Trophoblast cell (in vitro differentiated cells and primary cell): ENCODE results near the gene CCDC40.

Experiments
- DNase-seq, 2 donors: peaks; one replicate each; pipeline ENCODE4 v3.0.0-alpha.2; 2016
- H2AFZ ChIP-seq: 2 replicates; pipeline ENCODE4 v1.6.1; 2013; ENCODE audit warnings: low read length, moderate library complexity, mild to moderate bottlenecking; ENCODE audit not compliant: insufficient read depth, poor library complexity
- H2AK5ac ChIP-seq: 2 replicates; pipeline ENCODE4 v1.6.1; 2013; ENCODE audit warnings: mild to moderate bottlenecking, low read length
- H2BK120ac ChIP-seq: 2 replicates; pipeline ENCODE4 v1.6.1; 2013; ENCODE audit warnings: low read length, mild to moderate bottlenecking, moderate library complexity; ENCODE audit not compliant: insufficient read depth, poor library complexity
- H2BK12ac ChIP-seq: 2 replicates; pipeline ENCODE4 v1.6.1; 2013; ENCODE audit warnings: mild to moderate bottlenecking, low read length, moderate library complexity
- H2BK5ac ChIP-seq: 2 replicates; pipeline ENCODE4 v1.6.1; 2013; ENCODE audit warnings: low read length, low read depth, moderate library complexity, mild to moderate bottlenecking; ENCODE audit not compliant: poor library complexity
- H3K14ac ChIP-seq: 2 replicates; pipeline ENCODE4 v1.6.1; 2013; ENCODE audit warnings: mild to moderate bottlenecking, low read length
- H3K18ac ChIP-seq: 2 replicates; pipeline ENCODE4 v1.6.1; 2013; ENCODE audit warnings: mild to moderate bottlenecking, low read length
- H3K23ac ChIP-seq: 2 replicates; pipeline ENCODE4 v1.6.1; 2013; ENCODE audit warnings: low read length
- H3K27ac ChIP-seq: 2 replicates; pipeline ENCODE4 v1.5.1; 2013; ENCODE audit warnings: low read depth, mild to moderate bottlenecking, inconsistent platforms, low read length, moderate library complexity
- H3K27me3 ChIP-seq: 2 replicates; pipeline ENCODE4 v1.6.1; 2013; ENCODE audit warnings: inconsistent platforms, mild to moderate bottlenecking, low read length, moderate library complexity; ENCODE audit not compliant: insufficient read depth
- H3K36me3 ChIP-seq, 2 experiments: 1 replicate in 1 of 2; 2 replicates in 1 of 2; pipeline ENCODE4 v1.6.1; 2013; ENCODE audit warnings: low read length in 2 of 2, mild to moderate bottlenecking in 2 of 2, moderate library complexity in 1 of 2; ENCODE audit not compliant: insufficient read depth in 2 of 2, control insufficient read depth in 1 of 2
- H3K4ac ChIP-seq: 2 replicates; pipeline ENCODE4 v1.6.1; 2013; ENCODE audit warnings: low read depth, mild to moderate bottlenecking, low read length, moderate library complexity
- H3K4me1 ChIP-seq, 2 experiments: 1 replicate in 1 of 2; 2 replicates in 1 of 2; pipeline ENCODE4 v1.6.1; 2013; ENCODE audit warnings: low read length in 2 of 2, mild to moderate bottlenecking in 2 of 2, moderate library complexity in 1 of 2; ENCODE audit not compliant: insufficient read depth in 2 of 2, control insufficient read depth in 1 of 2
- H3K4me2 ChIP-seq: 2 replicates; pipeline ENCODE4 v1.6.1; 2013; ENCODE audit warnings: inconsistent platforms, mild to moderate bottlenecking, low read length, moderate library complexity
- H3K4me3 ChIP-seq: 2 replicates; pipeline ENCODE4 v1.5.1; 2013; ENCODE audit warnings: mild to moderate bottlenecking, low read depth, low read length, inconsistent platforms
- H3K79me1 ChIP-seq: one replicate; pipeline ENCODE4 v1.6.1; 2013; ENCODE audit warnings: low read length
- H3K79me2 ChIP-seq: 2 replicates; pipeline ENCODE4 v1.6.1; 2013; ENCODE audit warnings: low read length, mild to moderate bottlenecking; ENCODE audit not compliant: control insufficient read depth, insufficient read depth, poor library complexity
- H3K9ac ChIP-seq: 2 replicates; pipeline ENCODE4 v1.6.1; 2013; ENCODE audit warnings: mild to moderate bottlenecking, low read length
- H3K9me3 ChIP-seq: 2 replicates; pipeline ENCODE4 v1.6.1; 2013; ENCODE audit warnings: low read depth, mild to moderate bottlenecking, control low read depth, inconsistent platforms, low read length; ENCODE audit not compliant: insufficient read depth
- H4K12ac ChIP-seq: 2 replicates; pipeline ENCODE4 v1.6.1; 2013; ENCODE audit warnings: low read depth, mild to moderate bottlenecking, low read length, moderate library complexity
- H4K8ac ChIP-seq: 2 replicates; pipeline ENCODE4 v1.6.1; 2013; ENCODE audit warnings: low read depth, mild to moderate bottlenecking, low read length, moderate library complexity
- H4K91ac ChIP-seq: one replicate; pipeline ENCODE4 v1.6.1; 2013; ENCODE audit warnings: low read depth, mild to moderate bottlenecking, low read length, moderate library complexity
- WGBS: extraction: QIAGEN DNeasy Blood & Tissue Kit; methylation state at CpG from one replicate; pipeline ENCODE4 v1.1.7; 2013; ENCODE audit warnings: missing lambda C conversion rate; ENCODE audit not compliant: insufficient read length, insufficient coverage; ENCODE audit errors: extremely low coverage; 5-methylcytosine and 5-hydroxymethylcytosine counted together

CCDC40 gene

DNA sequence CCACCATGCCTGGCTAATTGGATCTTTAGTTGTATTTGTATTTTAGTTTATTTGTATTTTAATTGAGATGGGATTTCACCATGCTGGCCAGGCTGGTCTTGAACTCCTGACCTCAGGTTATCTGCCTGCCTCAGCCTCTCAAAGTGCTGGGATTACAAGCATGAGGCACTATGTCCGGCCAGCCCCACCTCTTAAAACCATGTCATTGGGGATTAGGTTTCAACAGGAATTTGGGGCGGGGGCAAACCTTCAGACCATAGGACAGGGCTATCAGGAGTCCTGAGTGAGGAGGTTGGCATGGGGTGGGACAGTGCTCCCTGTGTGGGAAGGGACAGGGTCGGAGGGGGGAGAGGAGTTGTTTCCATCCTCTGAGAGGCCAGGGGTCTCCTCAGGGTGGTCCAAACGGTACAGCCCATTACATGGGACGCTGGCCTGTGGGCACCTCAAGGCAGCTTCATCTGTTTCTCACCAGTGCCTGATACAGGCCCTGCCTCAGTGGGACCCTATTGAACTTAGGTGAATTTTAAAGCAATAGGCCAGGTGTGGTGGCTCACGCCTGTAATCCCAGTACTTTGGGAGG is 86.6 kb downstream of the CCDC40 start:
- Histone ChIP-seq H3K27me3 (no peaks in the 10 kb centered on the region), H3K4ac (no peak overlapping the region), H2BK5ac (no peak overlapping the region), H3K9ac (no peak overlapping the region), H2AK5ac (no peak overlapping the region), H3K4me3 (no peak overlapping the region), H3K36me3 (peaks cover 5% of the 10 kb centered on the region in 2 experiments), H4K8ac (no peak overlapping the region), H4K91ac (no peak overlapping the region), H3K9me3 (no peaks in the 10 kb centered on the region), H3K23ac (no peak overlapping the region), H2BK120ac (no peak overlapping the region), H3K4me2 (no peak overlapping the region), H4K12ac (no peak overlapping the region), H3K27ac (no peak overlapping the region), H3K18ac (no peak overlapping the region), H3K4me1 (peaks cover 6 to 14% of the 10 kb centered on the region in 2 experiments), H2BK12ac (no peak overlapping the region), H3K79me2 (no peaks in the 10 kb centered on the region), H3K79me1 (no peaks in the 10 kb centered on the region), H2AFZ (no peak overlapping the region), H3K14ac (no peak overlapping the region)
- no CpG with 5 or more reads among the region's 6 CpGs for WGBS
- no peak for DNase-seq

DNA sequence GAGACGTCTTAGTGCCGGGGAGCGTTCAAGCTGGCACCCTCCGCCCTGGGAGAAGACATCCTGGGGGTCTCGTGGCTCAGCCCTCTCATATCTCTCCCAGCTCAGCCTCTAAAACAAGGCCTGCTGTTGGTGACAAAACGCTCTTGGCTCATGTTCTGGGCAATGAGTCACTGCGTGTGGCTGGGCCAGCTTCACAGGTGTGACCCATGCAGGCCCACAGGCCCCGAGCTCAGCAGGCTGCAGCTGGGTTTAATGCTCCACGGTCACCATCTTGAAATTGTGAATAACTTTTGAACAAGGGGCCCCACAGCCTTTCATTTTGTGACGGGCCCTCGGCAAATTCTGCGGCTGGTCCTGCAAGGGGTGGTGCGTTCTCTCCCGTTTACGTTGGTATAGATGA is 87.3 kb downstream of the CCDC40 start:
- peak; percentile 90 to 92 for DNase-seq
- H3K14ac ChIP-seq: no peak overlapping the region

DNA sequence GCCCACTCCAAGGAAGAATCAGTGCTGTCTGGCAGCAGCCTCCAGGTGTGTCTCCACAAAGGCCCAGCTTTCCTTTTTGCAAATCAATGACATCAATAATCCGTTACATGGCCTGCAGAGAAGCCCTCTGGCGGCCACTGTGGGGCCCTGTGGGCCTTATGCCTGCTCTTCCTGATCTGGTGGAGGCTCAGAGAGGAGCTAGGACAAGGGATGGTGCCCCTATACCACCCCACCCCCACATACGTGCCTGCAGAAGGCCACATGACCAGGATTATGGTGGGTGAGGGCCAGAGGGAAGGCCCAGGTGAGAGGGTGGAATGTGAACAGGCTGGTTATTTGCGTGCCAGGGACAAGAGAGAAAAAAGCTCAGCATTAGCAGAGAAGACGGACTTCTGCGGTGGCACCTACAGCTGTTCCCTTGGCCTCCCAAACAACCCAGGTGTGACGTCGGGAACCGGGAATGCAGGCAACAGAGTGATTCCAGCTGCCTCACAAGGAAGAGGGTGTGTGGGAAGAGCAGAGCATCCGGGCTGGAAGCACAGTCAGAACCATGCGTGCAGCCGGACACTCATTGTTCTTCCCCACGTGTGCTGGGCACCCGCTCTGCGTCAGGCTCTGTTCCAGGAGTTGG is 88.0 kb downstream of the CCDC40 start:
- Histone ChIP-seq H4K12ac (no peak overlapping the region), H2AK5ac (no peak overlapping the region), H2BK120ac (no peak overlapping the region), H3K4ac (no peak overlapping the region), H2BK5ac (no peak overlapping the region), H3K4me1 (peaks cover 6 to 19% of the 10 kb centered on the region in 2 experiments), H3K9ac (no peak overlapping the region), H2AFZ (no peak overlapping the region), H3K36me3 (no peaks in the 10 kb centered on the region), H3K14ac (no peak overlapping the region), H3K4me3 (no peak overlapping the region), H3K23ac (no peak overlapping the region), H3K18ac (no peak overlapping the region), H3K27me3 (no peaks in the 10 kb centered on the region), H4K8ac (no peak overlapping the region), H3K79me1 (no peaks in the 10 kb centered on the region), H3K27ac (no peak overlapping the region), H2BK12ac (no peak overlapping the region), H4K91ac (no peak overlapping the region), H3K79me2 (no peaks in the 10 kb centered on the region), H3K9me3 (no peaks in the 10 kb centered on the region), H3K4me2 (peak overlapping the region; percentile 1)
- WGBS: no CpG with 5 or more reads among the region's 15 CpGs
- peak; percentile 98 to 99 for DNase-seq

More for the DNA sequence above, 87.3 kb downstream of the CCDC40 start:
- H2BK120ac ChIP-seq: no peak overlapping the region
- no peak overlapping the region for H3K4ac ChIP-seq
- H3K36me3 ChIP-seq: peaks cover 0 to 2% of the 10 kb centered on the region in 2 experiments
- no peak overlapping the region for H3K4me2 ChIP-seq
- no peak overlapping the region for H3K4me3 ChIP-seq
- H2BK12ac ChIP-seq: no peak overlapping the region
- H3K4me1 ChIP-seq: peaks cover 6 to 14% of the 10 kb centered on the region in 2 experiments
- H4K91ac ChIP-seq: peak overlapping the region; percentile 29
- no peaks in the 10 kb centered on the region for H3K79me2 ChIP-seq
- H4K12ac ChIP-seq: peak overlapping the region; percentile 25
- H3K79me1 ChIP-seq: no peaks in the 10 kb centered on the region
- H3K23ac ChIP-seq: no peak overlapping the region
- H2BK5ac ChIP-seq: no peak overlapping the region
- H3K27ac ChIP-seq: no peak overlapping the region
- H3K9me3 ChIP-seq: no peaks in the 10 kb centered on the region
- no peak overlapping the region for H2AFZ ChIP-seq
- no peaks in the 10 kb centered on the region for H3K27me3 ChIP-seq
- WGBS: no CpG with 5 or more reads among the region's 15 CpGs
- no peak overlapping the region for H2AK5ac ChIP-seq
- H3K9ac ChIP-seq: no peak overlapping the region
- no peak overlapping the region for H4K8ac ChIP-seq
- H3K18ac ChIP-seq: no peak overlapping the region

DNA sequence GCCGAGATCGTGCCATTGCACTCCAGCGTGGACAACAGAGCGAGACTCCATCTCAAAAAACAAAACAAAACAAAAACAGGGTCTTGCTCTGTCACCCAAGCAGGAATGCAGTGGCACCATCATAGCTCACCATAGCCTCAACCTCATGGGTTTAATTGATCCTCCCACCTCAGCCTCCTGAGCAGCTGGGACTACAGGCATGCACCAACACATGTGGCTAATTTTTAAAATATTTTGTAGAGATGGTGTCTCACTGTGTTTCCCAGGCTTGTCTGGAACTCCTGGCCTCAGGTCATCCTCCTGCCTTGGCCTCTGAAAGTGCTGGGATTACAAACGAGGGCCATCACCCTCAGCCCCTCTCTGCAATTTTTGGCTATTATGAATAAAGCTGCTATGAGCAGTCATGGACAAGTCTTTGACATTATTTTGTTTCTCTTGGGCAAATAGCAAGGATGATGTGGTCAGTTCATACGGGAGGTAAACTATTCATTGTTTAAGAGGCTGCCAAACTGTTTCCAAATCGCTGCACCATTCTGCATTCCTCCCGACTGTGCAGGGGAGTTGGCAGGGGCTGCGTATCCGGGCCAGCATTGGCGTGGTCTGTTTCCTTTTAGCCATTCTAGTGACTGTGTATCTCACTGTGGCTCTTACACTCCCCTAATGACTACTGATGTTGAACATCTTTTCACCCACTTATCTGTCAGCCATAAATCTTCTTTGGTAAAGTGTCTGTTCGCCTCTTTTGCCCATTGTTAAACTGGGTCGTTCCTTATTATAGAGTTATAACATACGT is 89.4 kb downstream of the CCDC40 start:
- Histone ChIP-seq H3K4me3 (no peak overlapping the region), H3K9ac (no peak overlapping the region), H2BK120ac (no peak overlapping the region), H2BK12ac (peak overlapping the region; percentile 14), H4K91ac (no peak overlapping the region), H3K23ac (no peak overlapping the region), H3K79me1 (no peaks in the 10 kb centered on the region), H2AK5ac (no peak overlapping the region), H3K4ac (no peak overlapping the region), H2BK5ac (no peak overlapping the region), H3K9me3 (no peaks in the 10 kb centered on the region), H3K27ac (no peak overlapping the region), H3K14ac (no peak overlapping the region), H4K8ac (no peak overlapping the region), H4K12ac (no peak overlapping the region), H3K79me2 (no peaks in the 10 kb centered on the region), H3K4me1 (peaks cover 6 to 19% of the 10 kb centered on the region in 2 experiments), H2AFZ (no peak overlapping the region), H3K18ac (no peak overlapping the region), H3K36me3 (no peaks in the 10 kb centered on the region), H3K4me2 (no peak overlapping the region), H3K27me3 (no peaks in the 10 kb centered on the region)
- peak; percentile 92 to 95 for DNase-seq
- no CpG with 5 or more reads among the region's 14 CpGs for WGBS
